NCI-H1930 (cell line): ENCODE data around the gene AKAP5.

ENCODE experiments used
- DNase-seq, 2 experiments: peaks; one replicate each; lab custom pipeline; 2025; lab: John Stamatoyannopoulos, UW

Gene AKAP5, protein sequence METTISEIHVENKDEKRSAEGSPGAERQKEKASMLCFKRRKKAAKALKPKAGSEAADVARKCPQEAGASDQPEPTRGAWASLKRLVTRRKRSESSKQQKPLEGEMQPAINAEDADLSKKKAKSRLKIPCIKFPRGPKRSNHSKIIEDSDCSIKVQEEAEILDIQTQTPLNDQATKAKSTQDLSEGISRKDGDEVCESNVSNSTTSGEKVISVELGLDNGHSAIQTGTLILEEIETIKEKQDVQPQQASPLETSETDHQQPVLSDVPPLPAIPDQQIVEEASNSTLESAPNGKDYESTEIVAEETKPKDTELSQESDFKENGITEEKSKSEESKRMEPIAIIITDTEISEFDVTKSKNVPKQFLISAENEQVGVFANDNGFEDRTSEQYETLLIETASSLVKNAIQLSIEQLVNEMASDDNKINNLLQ

DNA sequence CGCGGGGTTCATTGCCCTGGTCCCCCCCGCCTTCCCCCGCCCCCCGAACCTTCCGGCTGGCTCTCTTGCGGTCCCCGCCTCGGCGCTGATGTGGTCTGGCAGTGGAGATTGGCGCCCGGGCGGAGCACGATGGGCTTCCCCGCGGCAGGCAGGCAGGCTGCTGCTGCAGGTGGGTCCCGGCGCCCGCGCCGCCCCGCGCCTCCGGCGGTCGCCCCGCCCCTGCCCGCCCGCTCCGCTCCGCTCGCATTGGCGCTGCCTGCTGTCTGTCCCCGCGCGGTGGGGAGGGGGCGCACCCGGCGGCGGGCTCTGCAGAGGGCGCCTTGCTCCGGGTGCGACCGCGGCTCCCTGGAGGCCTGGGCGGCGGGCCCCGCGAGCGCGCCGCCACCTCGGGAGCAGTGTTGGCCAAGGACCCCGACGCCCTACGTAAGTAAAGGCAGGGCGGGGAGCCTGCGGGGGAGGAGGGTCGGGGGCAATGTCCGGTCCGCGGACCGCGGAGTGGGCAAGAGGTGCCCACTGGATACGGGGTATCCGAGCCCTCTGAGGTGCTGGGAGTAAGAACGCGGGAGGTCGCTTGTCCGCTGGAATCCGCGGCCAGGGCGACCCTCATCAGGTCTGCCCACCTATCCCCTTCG is at the start of gene AKAP5:
TSS of gene AKAP5 (plus strand) at position 309 of the 632 bp plus-strand sequence. CDS start 2,896 bp downstream, outside the sequence.
- peak; percentile 65 to 83 for DNase-seq

DNA sequence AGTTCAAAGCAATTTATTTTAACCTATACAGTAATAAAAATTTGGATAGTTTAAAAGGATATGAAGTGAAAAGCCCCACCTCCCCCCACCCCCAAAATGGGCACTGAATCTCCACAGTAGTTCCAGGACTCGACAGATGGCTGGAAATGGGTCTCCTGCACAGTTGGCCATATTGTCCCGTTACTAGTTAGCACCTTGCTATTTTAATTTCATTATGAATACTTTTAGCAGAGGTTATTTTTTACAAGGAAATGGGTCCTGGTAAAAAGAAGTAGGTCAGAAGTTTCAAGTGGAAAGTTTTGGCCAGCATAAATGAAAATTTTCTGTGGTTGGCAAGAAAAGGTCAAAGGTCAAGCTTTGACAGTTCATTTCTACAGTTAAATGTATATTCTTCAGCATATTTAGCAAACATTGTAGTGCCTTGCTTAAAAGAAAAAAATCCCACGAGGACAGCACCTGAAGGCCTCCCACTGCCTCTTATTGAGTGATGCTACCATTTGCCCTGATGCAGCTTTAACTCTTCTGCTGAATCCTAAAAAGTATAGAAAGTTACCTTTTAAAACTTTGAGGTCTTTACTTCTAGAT is 48.9 kb upstream of the AKAP5 start:
- no peak for DNase-seq

DNA sequence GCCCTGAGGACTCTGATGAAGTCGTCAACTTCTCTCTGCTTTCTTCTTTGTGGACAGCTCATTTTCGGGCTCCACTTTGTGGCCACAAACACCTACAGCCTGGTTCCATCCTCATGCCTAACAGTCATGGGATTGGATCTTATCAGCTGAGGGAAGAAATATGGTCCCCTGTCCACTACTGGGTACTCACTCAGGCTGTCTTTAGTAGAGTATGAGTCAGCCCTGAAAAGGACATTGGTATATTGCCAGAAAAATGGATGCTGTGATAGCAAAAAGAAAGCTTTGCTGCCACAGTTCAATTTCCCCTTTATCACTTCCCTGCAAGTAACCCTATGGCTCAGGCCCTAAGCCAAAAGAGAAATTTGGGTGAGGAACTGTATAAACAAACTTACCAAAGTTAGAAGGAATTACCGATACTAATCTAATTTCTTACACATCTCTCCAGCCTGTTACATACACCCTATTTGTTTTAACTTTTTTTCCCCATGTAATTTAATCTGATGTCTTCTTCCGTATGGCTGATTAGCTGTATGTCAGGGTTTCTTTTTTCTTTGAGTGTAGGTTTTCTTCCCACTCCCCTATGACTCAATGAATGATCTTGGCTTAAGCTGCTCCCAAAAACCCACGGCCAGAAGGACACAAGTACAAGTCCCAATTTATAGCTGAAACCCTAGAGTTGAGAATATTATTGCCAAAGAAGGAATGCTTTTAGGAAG is 48.1 kb upstream of the AKAP5 start:
- no peak for DNase-seq

DNA sequence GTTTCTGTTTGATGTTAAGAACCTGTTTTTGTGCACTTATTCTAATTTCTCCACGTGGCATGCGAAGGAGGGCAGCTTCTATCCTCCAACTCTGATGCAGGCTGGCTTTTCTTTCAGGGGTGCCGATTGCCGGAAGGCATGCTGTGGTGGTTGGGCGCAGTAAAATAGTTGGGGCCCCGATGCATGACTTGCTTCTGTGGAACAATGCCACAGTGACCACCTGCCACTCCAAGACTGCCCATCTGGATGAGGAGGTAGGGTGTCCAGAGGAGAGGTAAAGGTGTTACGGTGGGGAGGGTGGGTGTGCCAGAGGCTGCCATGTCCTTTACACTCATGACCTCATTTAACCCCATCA is 47.6 kb upstream of the AKAP5 start:
- DNase-seq = no peak

DNA sequence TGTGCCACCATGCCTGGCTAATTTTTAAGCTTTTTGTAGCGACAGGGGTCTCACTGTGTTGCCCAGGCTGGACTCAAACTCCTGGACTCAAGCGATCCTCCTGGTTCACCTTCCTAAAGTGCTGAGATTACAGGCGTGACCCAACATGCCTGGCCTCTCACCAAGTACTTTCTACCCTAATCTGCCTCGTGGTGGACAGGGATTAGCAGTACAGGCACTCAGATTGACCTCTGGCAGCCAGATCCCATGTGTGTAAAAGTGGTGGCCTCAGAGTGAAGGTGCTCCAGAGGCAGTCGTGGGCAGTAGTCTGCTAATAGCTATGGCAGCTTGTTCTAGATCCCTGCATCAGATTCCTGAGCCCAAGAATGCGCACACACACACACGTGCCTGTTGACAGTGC is 46.3 kb upstream of the AKAP5 start:
- no peak for DNase-seq

DNA sequence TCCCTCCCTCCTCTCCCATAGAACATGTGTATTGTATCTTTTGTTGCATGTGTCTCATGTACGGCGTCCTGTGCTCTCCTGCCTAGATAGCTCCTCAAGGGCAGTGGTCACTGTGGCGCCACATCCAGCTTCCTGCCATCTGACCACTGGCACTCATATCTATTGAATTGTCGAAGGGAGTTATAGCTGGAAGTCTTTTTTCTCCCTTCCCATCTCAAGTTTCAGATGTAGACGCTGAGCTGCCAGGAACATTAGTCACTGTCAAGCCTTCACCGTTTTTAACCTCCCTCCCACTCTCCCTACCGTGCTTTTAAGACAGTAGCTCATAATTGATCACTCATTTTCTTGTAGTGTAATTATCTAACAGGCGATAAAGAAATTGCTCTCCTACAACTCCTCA is 44.1 kb upstream of the AKAP5 start:
- no peak for DNase-seq

DNA sequence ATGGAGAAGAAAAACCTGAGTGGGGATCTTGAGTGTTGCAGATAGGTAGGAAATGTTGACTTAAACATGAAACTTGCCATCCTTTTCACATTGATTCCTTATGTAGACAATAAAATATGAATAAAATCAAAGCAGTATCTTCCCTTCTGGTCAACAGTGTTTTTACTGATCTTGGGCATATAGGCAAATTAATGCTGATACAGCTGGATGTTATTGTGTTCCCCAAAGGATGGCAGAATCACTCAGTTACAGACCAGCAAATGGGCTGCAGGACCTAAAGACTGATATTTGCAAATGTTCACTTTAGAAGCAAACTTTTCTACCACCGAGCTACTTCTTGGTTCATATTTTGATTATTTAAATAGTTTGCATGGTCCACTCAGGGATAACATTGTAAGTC is 43.3 kb upstream of the AKAP5 start:
- DNase-seq = no peak

DNA sequence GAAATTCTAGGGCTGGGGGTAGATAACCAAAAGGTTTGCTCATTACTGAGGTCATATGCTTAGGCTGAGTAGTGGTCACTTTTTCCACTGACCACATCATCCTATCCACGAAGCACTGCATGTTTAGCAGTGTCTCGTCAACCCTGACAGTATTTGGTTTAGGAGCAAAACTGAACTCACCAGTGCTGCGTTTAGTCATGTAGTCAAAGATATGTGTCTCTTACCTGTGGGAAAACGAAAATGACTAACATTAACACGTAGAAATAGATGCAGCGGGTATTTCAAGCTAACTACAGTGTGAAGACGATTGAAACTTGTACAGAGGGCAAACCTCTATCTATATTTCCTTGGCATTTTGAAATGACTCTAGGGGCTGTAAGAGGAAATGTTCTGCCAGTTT is 42.5 kb upstream of the AKAP5 start:
- DNase-seq = no peak

DNA sequence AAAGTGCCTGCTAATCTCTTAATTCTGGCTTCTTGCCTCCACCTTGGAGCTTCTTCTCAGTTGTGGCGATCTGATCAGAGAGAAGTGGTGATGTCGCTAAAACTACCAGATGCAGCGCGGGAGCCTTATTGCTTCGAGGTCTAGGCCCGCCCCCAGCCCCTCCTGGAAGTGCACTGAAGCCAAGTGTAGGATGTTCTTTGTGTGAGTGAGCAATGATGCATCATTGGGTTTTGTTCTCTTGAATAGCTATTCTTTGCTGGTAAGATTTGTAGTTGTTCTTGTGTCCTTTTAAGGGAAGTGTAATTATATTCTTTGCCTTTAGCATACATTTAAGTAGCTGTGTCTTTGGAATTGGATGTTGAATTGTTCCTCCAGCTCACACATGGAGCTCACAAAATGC is 41.3 kb upstream of the AKAP5 start:
- no peak for DNase-seq

DNA sequence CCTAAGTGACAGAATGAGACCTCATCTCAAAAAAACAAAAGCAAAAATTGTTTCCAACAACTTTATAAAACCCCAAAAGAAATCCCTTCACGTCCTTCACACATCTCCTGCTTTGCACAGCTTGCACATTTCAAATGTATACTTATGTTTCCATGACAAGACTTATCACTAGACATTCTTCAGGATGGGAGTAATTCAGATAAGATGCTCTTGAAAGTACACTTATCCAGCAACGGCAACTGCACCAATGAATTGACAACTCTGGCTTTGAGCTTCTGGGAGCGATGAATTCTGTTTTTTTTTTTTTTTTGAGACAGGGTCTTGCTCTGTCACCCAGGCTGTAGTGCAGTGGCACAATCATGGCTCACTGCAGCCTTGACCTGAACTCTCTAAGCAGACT is 30.8 kb upstream of the AKAP5 start:
- DNase-seq = no peak

DNA sequence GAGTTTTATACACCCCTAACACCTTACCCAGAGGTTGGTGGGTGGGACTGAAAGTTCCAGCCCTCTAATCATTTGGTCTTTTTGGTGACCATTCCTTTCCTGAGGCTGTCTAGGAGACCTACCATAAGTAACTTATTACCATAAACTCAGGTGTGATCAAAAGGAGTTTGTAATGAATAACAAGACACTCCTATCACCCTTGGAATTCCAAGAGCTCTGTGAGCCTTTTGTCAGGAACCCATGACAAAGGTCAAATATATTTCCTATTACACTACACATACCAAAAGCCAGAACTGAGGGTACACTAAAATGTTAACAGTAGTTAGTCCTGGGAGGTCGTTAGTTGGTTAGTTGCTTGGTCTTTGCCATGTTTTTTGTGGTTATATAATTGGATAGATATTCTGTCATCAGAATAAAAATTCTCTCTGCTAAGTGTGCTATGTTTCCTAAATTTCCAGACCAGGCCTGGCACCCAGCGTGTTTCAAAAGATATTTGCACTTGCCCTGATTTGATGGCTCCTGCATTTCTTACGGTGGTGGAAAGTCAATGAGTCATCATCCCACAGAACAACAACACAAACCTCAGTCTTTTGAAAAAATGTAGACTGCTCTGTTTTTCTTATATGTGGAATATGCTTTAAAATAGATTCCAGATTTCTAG is 27.0 kb upstream of the AKAP5 start:
- DNase-seq = no peak

DNA sequence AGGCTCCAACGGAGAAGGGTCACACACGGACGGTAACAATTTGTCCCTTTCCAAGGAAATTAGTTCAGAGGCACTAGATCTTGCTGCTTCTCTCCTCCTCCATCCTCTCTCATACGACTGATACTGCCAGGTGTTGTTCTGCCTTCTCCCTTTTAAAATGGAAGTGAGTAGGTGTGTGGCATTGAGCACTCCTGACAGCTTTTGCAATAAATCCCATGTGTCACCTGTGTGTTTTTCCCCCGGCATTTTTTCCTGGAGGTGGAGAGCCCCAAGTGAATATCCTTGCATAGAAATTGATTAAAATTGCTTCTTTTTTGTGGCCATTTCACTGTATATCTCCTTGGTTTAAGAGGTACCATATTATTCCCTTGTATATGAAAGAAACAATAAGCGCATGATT is 26.2 kb upstream of the AKAP5 start:
- no peak for DNase-seq

DNA sequence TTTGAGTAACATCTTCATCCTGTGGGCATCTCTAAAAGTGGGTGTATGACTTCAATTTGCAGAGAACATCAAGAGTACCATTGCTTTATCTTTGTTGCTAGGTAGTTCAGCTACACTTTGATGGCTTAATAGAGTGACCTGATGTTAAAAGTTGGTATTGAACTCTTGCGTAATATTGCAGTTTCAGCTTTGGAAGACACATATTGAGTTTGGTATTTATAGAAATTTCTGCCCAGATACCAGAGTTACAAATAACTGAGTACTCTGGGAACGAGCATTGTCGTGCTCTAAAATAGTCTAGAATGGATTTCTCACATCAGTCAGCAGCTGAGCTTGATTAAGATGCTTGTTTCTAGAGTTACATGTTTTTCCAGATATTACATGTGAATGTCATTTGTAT is 24.8 kb upstream of the AKAP5 start:
- no peak for DNase-seq

DNA sequence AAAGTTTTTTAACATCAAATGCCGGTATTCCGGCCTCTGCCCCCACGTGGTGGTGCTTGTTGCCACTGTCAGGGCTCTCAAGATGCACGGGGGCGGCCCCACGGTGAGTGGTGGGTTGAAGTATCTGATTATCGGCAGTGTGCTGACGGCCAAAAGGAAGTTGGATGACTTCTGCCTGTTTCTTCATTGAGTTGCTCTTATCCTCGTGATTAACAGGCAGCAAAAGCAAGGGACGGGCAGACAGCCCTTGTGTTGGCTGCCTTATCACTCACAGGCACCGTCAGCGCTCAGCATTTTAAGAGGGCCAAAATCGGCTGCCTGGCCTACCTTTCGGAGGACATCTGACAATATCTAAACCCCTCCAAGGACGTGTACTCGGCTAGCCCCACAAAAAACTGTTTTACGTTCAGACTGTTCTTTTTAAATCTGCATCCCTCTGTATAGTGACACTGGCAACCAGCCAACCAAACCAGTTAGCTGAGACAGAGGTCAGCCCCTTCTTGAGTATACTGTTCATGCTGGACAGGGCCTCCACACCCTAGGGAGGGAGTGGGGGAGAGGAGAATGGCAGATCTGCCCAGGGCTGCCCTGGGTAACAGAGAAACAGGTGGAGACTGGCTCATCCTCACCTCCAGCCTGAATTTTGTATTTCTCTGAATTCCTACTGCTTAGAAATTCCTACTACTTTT is 22.9 kb upstream of the AKAP5 start:
- DNase-seq = no peak

DNA sequence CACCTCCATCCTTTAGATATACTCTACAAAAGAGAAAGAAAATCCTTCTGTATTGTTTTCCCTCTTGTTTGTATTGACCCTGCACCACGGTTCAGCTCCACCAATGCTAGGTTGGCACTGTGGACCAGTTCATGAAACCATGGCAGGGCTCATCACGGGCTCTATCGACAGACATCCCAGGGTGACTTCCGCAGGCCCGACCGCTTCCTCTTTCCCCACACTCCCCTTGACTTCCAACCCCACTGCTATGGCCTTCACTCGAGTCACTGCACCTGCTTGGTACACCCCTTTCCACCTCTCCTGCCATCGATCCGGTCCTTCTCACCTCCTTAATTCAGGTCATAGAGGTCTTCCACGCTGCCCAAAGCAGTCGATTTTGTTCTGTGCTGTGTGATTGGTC is 21.2 kb upstream of the AKAP5 start:
- DNase-seq = no peak

DNA sequence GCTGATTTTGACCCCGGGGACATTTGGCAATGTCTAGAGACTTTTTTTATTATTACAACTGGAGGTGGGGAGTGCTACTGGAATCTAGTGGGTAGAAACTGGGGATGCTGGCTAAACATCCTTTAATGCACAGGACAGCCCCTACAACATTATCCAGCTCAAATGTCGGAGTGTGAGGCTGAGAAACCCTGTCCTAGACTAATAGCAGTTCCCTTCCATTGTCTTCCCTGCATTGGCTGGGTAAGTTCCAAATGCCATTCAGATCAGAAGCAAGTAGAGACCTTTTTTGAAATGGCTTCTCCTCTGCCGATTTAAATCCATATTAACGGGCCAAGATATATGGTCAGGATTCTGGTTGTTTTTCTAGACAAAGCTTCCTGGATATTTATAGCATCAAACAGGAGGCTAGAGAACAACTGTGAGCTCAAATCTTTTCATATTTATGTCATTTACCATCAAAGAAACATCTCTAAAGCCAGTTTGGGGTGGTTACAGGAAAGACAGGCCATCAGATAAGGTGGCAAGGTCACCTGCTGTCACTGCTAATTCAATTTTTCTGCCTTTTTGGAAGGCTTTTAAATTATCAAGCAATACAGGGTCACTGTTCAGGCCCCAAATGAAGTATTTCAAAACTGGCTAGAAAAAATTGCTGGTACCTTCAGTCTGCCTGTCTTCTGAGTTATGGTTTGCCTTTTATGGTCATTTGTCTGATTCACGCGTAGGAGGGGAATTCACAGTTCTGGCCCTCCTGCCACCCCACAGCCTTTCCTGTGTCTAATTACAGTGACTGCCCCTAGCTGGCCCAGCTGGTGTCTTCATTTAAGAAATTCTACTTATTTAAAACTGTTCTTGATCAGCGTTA is 20.1 kb upstream of the AKAP5 start:
- no peak for DNase-seq

DNA sequence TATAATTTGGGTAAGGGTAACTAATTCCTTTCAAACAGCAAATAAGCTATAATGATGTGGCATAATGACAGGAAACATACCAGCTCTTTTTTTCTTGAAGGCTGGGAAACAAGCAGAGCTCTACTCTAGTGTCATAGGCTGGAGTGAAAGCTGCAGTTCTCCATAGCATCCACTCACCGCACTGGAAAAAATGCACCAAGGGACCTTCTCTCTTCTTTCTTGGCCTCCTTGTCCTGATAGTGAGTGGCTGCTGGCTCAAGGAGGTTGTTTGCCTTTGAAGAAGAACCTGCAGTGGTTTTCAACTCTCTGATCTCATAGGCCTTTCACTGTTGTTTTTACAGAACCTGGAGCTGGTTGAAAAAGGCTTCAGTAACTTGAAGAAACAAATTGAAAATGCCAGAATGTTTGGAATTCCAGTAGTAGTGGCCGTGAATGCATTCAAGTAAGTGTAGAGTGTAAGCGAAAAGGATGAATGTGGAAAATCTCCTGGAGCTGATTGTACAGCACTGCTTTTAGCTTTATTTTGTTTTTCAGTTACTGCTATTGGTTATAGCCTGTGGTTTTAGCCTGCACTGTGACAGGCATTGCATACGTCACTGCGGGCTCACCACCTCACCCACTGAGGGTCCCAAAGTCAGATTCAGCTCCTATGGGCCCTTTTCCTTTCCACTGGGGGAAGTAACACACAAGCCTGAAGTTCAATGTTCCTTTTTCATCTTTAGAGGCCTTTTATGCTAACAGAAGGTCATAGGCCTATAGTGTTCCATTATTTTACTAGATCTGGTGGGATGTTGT is 17.2 kb upstream of the AKAP5 start:
- DNase-seq = no peak

DNA sequence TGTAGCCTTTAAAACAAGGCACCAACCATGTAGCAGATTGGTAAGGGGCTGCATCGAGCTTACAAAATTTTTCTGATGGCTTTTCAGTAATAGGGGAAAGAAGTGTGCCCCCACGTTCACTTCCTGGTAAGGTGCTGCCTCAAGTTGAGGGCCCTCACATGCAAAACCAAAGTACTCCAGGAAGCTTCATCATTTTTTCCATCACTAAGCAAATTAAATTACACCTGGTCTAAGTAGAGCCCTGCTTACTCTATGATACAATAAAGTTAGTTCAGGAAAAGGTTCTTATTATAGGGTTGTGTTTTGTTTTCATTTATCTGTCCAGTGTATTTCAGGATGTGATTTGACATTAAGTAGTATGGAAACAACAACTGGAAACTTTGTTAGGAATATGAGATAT is 15.0 kb upstream of the AKAP5 start:
- DNase-seq = no peak

DNA sequence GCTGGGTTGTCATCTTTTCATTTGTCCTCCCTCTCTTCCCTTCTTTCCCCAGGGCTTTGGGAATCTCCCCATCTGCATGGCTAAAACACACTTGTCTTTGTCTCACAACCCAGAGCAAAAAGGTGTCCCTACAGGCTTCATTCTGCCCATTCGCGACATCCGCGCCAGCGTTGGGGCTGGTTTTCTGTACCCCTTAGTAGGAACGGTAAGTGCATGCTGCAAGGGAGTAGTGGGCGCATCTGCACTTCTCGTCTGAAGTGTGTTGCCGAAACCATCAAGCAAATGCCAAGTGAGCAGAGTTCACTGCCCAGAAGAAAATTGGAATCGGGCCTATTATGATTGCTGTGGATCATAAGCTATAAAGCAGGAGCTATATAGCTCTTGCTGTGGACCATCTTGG is 10.6 kb upstream of the AKAP5 start:
- DNase-seq = no peak
